ENCODE results near the gene XIRP2.
"Not testable (repeated sequence)": the region's sequence is repeated elsewhere in the genome, so short reads cannot be mapped to it uniquely, and the experiment has no call there.

The XIRP2 gene

DNA sequence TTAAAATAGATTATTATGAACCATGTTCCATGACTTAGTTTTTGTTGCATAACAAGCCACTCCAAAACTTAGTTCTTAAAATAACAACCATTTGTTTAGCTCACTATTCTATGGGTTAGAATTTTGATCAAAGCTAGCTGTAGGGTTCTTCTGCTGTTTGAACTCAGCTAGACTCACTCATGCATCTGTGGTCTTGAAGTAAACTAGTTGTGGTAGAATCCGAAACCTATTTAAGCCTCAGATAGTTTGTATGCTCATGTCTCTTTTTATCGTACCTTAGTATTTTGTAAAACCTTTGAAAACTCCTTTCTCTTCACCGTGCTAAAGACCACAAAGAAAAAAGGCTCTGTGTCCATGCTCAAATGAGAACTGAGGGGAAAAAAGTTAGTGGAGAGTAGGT, 166.6 kb downstream of the XIRP2 start:
- no peak for DNase-seq (ENCODE audit: low spot score)

DNA sequence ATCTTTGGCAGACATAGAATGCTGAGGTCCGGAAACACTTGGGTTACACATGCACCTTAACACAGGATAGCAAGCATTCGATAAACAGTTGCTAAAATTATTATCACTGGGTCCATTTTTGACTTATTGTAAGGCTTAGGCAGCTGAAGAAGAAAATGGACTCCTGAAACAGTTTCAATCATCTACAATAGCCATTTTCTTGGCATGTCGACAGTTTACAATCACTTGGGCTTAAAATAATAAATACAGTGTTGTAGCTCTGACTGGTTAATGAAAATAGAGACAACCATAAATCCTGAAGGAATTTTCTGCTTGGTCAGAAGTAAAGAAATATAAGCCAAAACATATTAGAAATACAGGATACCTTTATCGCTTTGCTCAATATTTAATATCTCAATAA, 169.2 kb downstream of the XIRP2 start:
- no peak for DNase-seq (ENCODE audit: low spot score)

DNA sequence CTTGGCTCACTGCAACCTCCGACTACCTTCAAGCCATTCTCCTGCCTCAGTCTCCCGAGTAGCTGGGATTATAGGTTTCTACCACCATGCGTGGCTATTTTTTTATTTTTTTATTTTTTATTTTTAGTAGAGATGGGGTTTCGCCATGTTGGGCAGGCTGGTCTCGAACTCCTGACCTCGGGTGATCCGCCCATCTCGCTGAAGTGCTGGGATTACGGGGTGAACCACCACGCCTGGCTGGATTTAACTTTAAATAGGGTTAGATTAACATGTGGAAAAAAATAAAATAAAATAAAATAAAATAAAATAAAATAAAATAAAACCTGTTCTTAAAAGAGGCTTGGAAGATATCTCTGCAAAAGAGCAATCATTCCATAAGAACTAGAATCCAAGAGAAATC, 170.9 kb downstream of the XIRP2 start:
- DNase-seq (ENCODE audit: low spot score): no peak

DNA sequence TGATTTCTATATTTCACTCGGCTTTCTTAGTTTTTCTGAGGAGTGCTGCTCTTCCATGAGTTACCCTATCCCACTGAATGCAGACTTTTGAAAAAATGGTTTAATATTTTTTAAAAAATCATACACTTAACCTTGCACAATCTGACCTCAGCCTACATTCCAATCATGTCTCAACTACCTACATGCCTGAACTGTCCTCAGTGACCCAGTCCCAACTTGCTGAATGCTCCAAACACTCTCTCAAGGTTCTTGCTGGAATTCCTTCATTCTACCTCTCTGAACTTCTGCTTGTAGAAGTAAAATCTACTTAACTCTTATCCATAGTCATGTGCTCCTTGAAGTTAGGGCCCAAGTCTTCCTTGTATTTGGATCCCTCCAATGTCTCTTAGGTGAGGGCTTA, 181.6 kb downstream of the XIRP2 start:
- DNase-seq (ENCODE audit: low spot score): no peak

DNA sequence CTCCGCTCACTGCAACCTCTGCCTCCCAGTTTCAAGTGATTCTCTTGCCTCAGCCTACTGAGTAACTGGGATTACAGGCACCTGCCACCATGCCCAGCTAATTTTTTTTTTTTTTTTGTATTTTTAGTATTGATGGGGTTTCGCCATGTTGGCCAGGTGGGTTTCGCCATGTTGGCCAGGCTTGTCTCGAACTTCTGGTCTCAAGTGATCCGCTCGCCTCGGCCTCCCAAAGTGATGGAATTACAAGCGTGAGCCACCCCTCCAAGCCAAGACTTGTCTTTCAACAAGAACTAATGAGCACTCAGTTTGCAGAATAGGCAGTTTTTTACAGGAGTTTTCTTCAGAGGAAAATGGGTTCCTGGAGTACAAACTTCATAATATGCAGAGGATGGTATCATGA, 187.4 kb downstream of the XIRP2 start:
- DNase-seq (ENCODE audit: low spot score): not testable (repeated sequence)

DNA sequence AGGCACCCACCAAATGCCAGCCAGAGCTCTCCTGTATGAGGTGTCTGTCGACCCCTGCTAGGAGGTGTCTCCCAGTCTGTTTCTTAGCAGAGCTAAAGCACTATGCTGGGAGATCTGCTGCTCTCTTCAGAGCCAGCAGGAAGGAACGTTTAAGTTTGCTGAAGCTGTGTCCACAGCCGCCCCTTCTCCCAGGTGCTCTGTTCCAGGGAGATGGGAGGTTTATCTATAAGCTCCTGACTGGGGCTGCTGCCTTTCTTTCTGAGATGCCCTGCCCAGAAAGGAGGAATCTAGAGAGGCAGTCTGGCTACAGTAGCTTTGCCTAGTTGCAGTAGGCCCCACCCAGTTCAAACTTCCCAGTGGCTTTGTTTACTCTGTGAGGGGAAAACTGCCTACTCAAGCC, 210.7 kb downstream of the XIRP2 start:
- DNase-seq (ENCODE audit: low spot score): not testable (repeated sequence)

DNA sequence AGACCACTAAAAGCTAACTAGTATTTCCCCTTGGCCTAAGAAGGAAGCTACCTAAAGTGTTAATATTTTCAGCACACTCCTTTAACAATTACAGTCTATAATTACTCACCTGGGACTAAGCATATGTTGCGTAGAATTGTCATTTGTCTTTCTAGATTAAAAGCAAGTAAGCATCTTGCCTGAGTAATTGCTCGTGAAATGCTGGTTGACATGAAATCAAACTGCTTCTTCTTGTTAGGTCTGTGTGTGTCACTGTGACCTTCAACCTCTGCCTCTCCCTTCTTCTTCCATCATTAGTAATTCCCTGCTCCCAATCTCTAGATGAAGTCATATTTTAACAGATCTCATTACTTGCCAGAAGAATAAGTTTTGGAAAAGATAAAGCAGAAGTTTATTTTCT, 212.2 kb downstream of the XIRP2 start:
- no peak for DNase-seq (ENCODE audit: low spot score)

DNA sequence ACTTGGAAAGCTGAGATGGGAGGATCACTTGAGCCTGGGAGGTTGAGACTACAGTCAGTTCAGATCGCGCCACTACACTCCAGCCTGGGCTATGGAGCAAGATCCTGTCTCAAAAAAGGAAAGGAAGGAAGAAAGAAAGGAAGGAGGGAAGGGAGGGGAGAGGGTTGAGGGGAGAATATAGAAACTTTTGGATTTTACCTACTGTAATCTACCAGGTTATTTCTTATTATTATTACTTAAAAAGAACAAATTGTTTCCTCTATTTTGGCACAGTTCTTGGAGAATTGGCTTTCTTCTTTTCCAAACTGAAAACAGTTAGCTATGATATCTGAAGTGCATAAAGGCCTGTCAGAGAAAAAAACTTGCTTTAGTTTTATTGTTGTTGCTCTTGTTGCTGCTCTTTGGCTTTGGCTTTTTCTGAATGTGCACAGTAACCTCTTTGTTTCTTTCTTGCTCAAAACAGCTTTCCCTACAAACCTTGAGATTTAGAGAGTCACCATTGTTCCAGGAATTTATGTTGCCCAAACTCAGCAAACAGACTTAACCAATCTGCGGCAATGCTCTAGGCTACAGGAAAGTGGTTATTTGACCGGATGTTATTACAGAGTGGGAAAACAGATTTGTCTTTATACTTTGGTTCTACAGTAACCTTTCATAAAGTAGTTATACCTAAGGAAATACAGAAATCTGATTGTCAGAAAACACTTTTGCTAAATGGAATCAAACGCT, 214.9 kb downstream of the XIRP2 start:
- no peak for DNase-seq (ENCODE audit: low spot score)

DNA sequence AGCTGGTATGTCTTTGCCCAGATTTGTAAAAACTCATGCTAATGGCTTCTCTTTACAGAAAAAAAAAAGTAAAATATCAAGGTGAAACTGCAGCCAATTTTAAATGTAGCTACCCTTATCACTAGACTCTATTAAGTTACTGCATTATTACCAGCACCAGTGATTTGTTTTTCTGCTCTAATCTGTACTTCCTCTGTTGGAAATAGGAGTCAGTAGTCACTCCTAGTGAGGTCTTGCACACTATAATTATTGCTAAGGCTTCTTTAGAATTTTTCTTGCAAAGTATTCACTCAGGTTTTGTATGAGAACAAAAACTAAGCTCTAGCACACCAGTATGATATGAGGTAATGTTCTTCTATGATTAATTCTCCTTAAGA, 215.5 kb downstream of the XIRP2 start:
- no peak for DNase-seq (ENCODE audit: low spot score)

DNA sequence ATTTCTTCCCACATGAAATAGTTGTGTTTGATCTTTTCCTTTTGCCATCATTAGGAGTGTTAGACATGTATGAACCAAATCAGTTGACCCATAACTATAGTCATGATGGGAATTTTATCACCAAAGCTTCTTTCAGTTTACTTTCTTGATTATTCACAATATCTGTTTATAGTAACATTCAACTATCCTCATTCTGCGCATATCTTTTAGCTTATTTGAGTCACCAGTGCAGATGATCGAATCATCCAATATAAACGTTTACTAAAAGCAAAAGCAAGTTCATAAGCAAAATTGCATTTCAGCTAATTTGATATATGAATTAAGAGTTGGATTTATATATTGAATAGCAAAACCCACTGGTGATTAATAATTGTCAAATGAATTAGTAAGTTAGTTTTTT, 216.4 kb downstream of the XIRP2 start:
- no peak for DNase-seq (ENCODE audit: low spot score)

DNA sequence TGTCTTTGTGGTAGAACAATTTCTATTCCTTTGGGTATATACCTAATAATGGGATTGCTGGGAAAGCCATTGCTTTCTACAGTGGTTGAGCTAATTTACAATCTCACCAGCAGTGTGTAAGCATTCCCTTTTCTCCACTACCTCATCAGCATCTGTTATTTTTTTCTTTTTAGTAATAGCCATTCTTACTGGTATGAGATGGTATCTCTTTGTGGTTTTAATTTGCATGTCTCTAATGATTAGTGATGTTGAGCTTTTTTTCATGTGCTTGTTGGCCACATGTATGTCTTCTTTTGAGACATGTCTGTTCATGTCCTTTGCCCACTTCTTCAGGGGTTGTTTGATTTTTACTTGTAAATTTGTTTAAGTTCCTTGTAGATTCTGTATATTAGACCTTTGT, 221.4 kb downstream of the XIRP2 start:
- not testable (repeated sequence) for DNase-seq (ENCODE audit: low spot score)

DNA sequence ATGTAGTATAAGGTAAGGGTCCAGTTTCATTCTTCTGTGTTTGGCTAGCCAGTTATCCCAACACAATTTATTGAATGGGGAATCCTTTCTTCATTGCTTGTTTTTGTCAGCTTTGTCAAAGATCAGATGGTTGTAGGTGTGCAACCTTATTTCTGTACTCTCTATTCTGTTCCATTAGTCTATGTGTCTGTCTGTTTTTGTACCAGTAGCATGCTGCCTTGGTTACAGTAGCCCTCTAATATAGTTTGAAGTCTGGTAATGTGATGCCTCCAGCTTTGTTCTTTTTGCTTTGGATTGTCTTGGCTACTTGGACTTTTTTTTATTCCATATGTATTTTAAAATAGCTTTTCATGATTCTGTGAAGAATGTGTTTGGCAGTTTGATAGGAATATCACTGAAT, 222.1 kb downstream of the XIRP2 start:
- no peak for DNase-seq (ENCODE audit: low spot score)

DNA sequence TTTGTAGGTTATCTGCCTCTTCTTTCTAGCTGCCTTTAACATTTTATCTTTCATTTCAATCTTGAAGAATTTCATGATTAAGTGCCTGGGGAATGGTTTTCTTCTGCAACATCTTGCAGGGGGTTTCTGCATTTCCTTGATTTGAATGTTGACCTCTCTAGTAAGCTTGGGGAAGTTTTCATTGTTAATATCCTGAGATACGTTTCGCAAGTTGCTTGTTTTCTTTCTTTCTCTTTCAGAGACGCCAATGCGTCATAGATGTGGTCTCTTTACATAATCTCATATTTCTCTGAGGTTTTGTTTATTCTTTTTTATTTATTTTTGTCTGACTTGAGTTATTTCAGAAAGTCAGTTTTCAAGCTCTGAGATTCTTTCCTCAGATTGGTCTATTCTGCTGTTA, 225.7 kb downstream of the XIRP2 start:
- no peak for DNase-seq (ENCODE audit: low spot score)

DNA sequence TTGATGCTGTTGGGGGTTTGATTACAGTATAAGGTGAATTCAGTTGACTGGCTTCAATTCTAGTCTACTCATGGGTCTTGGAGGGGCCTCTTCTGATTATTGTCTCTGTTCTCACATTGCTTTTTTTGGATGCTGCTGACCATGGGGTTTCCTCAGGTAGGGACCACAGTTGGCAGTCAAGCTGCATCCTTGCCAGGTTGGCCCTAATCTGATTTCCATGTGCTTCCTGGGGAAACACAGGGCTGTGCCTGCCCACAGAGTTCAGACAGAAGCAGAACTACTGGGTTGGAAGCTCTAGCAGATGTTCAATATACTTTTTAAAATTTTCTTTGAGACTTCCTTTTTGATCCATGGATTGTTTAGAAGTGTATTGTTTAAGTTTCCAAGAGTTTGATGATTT, 227.3 kb downstream of the XIRP2 start:
- no peak for DNase-seq (ENCODE audit: low spot score)

DNA sequence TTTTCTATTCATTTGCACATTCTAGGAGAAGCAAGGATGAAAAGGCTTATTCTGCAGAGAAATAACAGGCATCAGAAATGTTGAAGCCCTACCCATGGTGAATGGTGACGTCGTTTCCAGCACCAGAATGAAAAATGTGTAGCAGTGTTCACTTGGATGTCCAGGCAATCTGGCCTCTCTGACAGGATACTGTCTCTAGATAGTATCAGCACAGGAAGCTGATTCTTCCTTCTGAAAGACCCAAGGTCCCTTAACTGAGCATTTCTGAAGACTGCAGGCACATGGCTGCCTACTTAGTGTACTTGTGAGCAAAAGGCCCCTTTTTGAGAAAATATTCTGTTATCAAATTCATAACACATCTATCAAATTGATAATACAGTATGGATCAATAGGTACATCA, 234.1 kb downstream of the XIRP2 start:
- peak; percentile 33 for DNase-seq (ENCODE audit: low spot score)

DNA sequence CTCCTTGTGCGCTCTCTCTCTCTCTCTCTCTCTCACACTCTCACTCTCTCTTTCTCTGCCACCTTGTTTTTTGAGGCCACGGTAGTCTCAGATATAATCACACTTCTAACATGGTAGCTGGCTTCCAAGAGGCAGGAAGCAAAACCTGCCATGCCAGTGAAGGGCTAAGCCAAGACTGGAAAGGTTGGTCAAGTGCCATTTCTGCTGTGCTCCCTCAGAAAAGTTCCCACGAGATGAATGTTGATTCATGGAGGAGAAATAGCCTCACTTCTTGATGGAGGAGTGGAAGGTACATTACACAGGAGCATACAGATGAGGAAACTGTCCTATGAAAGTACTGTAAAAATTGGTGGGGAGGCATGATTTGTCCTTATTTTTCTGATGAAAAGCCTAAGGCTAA, 237.9 kb downstream of the XIRP2 start:
- no peak for DNase-seq (ENCODE audit: low spot score)

DNA sequence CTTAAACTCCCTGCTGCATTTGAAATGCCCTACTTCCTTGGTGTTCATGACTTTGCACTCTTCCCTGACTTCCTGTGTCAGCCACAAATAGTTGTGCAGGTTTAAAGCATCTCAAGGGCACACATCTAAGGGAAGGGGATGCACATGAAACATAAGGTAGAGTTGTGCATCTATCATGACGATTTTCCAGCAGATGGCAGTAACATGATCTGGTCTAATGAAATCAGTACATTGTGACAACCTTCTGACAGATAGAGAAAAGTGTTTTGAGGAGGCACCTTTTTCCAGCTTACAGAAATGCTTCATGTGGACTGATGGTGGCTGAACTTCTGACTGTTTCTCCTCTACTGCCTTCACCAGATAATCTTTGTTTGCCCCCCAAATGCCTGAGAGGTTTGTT, 238.9 kb downstream of the XIRP2 start:
- DNase-seq (ENCODE audit: low spot score): no peak

DNA sequence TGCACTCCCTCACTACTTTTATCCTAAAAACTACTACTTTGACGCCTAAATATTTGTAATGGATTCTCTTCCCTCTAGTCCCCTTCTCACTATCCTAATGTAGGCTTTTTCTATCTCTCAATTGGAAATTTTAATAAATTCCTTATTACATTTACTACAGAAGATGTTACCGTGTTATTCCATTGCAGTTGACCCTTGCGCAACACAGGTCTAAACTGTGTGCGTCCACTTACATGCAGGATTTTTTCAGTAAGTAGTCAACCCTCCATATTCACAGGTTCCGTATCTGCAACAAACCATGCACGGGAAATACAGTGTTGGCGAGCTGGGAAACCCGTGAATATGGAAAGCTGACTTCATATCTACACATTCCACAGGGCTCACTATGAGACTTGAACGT, 239.8 kb downstream of the XIRP2 start:
- DNase-seq (ENCODE audit: low spot score): no peak

DNA sequence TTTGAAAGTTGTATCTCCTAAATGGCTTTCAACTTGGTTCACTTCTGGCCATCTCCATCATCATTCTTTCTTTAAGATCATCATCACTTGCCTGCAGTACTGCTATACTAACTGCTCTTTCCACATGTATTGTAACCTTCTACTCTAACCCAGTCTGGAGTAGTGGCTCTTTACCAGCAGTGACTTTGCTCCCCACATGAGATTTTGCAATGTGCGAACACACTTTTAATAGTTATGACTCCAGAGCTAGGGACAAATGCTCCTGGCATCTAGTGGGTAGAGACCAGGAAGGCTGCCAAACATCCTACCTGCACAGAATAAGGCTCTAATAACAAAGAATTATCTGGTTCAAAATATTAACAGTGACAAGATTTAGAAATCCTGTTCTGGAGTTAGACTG, 243.8 kb downstream of the XIRP2 start:
- no peak for DNase-seq (ENCODE audit: low spot score)

DNA sequence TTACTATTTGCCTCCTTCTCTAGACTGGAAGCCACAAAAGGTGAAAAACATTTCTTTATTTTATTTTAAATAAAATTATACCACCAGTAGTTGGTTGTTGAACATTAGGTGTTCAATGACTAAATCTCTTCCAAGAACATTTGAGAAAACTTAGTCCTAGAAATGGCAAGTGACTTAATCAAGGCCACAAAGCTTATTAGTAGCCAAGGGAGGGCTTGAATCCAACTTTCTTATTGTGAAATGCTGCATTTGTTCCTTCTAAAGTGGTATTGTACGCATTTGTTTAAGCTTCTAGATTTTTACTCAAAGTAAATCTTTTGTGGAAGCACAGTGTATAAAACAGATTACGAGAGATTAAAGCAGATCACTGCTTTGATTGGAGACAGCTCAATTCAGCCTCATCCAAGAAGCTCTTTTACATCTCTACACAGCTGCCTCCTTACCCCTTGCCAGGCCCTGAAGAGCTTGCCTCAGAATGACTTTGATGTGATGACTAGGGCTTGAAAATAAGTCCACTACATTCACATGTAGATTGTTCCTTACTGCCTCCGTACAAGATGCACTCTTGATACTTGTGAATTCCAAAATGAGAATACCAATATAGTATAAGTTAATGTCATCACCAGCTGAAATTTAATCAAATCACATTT, 244.8 kb downstream of the XIRP2 start:
- no peak for DNase-seq (ENCODE audit: low spot score)

DNA sequence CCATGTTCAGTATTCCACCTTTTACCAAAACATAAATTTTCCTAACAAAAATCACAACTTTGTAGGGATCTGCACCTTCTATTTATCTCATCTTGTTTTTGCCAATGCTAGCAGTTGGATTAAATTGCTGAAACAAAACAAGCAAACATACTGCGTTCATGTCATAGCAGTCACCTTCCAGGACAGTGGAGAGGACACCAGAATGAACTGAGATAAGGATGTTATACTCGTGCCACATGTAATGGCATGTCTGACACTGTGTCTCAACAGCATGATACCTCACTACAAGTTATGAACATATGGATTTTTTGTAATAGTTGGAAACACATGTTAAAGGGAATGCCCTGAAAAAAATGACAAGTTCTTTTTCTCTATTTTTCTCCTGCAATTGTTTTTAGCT, 245.3 kb downstream of the XIRP2 start:
- no peak for DNase-seq (ENCODE audit: low spot score)

DNA sequence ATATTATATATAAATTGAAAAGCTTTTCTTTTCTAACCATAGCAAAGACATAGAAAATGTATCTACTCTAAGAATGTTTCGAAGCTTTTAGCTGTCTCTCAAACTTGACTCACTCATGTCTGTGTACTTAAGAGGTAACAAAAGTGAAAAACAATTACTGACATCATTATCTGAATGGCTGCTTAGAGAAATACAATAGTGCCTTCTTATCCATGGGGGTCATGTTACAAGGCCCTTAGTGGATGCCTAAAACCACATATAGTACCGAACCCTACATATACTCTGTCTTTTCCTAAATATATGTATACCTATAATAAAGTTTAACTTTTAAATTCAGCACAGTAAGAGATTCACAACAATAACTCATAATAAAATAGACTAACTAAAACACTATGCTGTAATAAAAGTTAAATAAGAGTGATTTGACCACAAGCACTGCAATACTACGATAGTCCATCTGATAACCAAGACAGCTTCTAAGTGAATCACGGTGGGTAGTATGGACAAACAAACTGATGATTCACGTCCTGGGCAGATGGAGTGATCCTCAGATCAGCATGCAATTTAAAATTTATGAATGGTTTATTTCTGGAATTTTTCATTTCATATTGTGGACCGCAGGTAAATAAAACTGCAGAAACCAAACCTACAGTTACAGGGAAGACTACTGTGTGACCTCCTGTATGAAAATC, 246.2 kb downstream of the XIRP2 start:
- DNase-seq (ENCODE audit: low spot score): peak; percentile 68

DNA sequence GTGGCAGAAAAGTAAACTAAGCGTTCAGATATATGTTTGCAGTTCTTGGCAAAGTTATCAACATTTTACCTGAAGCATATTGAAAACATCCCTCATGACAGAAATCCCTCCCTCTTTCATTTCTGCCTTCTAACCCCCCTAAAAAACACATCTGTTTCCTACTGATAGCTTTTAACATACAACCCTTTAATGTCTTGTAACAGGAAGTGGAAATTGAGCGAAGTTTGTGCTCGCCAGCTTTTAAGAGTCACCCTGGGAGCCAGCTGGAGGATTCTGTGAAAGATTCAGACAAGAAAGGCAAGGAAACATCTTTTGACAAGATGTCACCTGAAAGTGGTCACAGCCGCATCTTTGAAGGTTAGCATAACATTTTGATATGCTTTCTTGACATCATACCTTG, 247.4 kb downstream of the XIRP2 start:
- peak; percentile 26 for DNase-seq (ENCODE audit: low spot score)

All from kidney capillary endothelial cell (primary cell).